Adrenal gland (tissue), 12 donors: ENCODE measurements around the gene TFPI. TPM values are rescaled to one million over a fixed set of nuclear protein-coding genes. Genes with fewer than 3 reads are reported as not detected.

Experiments used
- DNase-seq, 7 donors: peaks; one replicate each; pipeline ENCODE4 v3.0.0-alpha.2; 2019 to 2020
- H3K27ac ChIP-seq, 5 donors: fragments of 200-600 bp; sonication (generic) in 4 of 5; 1 replicate in 3 of 5; 2 replicates in 2 of 5; pipeline versions ENCODE4 v1.5.1 to v1.8.0; 2016 to 2020; ENCODE audit warnings: mild to moderate bottlenecking in 1 of 5
- H3K27me3 ChIP-seq: fragments of 200-600 bp; 2 replicates; pipeline ENCODE4 v1.8.0; 2021
- H3K36me3 ChIP-seq, 2 donors: fragments of 200-600 bp; replicated peaks in 1 of 2; 1 replicate in 1 of 2; 2 replicates in 1 of 2; pipeline versions ENCODE4 v1.5.1 to v1.8.0; 2018 to 2022
- H3K4me1 ChIP-seq, 2 donors: fragments of 200-600 bp; replicated peaks in 1 of 2; 1 replicate in 1 of 2; 2 replicates in 1 of 2; pipeline versions ENCODE4 v1.5.1 to v1.8.0; 2018 to 2021
- H3K4me3 ChIP-seq, 4 donors: fragments of 200-600 bp; sonication (generic) in 3 of 4; one replicate each; pipeline ENCODE4 v1.5.1; 2016 to 2018
- H3K9me3 ChIP-seq, 3 donors: fragments of 200-600 bp; sonication (generic) in 1 of 3; replicated peaks in 1 of 3; 1 replicate in 2 of 3; 2 replicates in 1 of 3; pipeline versions ENCODE4 v1.5.1 to v1.8.0; 2016 to 2021
- CTCF ChIP-seq, 6 experiments: fragments of 450-650 bp in 4 of 6; fragments of 200-600 bp in 2 of 6; sonication (generic) in 1 of 6; IDR thresholded peaks; 1 replicate in 5 of 6; 2 replicates in 1 of 6; pipeline versions ENCODE4 v1.5.1 to v1.8.0; 2016 to 2021; ENCODE audit warnings: antibody characterized with exemption in 6 of 6, mild to moderate bottlenecking in 2 of 6, moderate library complexity in 1 of 6
- POLR2A ChIP-seq, 2 donors: fragments of 450-650 bp; IDR thresholded peaks; one replicate each; pipeline ENCODE4 v1.6.1; 2017; ENCODE audit warnings: antibody characterized with exemption in 2 of 2, mild to moderate bottlenecking in 2 of 2, moderate library complexity in 1 of 2
- WGBS, 4 donors: extraction: QIAGEN DNeasy Blood & Tissue Kit in 2 of 4; methylation state at CpG; one replicate each; pipeline versions ENCODE4 v1.1.5 to v1.1.7; 2013 to 2017; 5-methylcytosine and 5-hydroxymethylcytosine counted together
- intact Hi-C, 2 donors: fragments of 100-400 bp; cut with DNase I; formaldehyde crosslinking; loops; one replicate each; pipeline versions ENCODE4 v1.14.1 to v1.15.0; 2022 to 2023
- polyA plus RNA-seq, 3 donors: library from polyadenylated mRNA; stranded (reverse); fragments of 200-250 nt in 2 of 3; fragments of 350-450 nt in 1 of 3; fragmentation: Illumina TruSeq in 1 of 3; extraction: RNeasy Lipid Tissue Mini Kit (QIAGEN cat#74804) in 1 of 3; gene quantifications; one replicate each; pipeline ENCODE4 v1.2.3, GENCODE V29; 2013 to 2014
- total RNA-seq, 9 donors: library from RNA; depleted of rRNA in 4 of 9; stranded (reverse); fragments of >200 nt in 4 of 9; fragments of 120-200 nt in 1 of 9; fragmentation: NEBNext Ultra II Directional in 1 of 9; extraction: Animal tissue kit (Norgen Biotek cat#: 25700) in 1 of 9; gene quantifications; one replicate each; pipeline versions ENCODE4 v1.1.0 to v1.2.4, GENCODE V29; 2013 to 2023
- donor health status: healthy with polysubstance abuse.
- donor health status: Bipolar disorder and iron deficiency.
- donor health status: DM: yes; HTN: yes; CAD: no.
- donor health status: DM: no; HTN: no; CAD: no.
- donor health status: DM: no; HTN: no; CAD: no.
- donor health status: DM: yes; HTN: yes; CAD: no.

The TFPI gene
- total and polyA plus RNA-seq, 12 donors = 19.7 to 104 (median 33.9) TPM

- Histone ChIP-seq H3K27ac (no peak overlapping the region), H3K4me1 (peaks cover 0 to 3% of the 10 kb centered on the region in 2 donors), H3K9me3 (no peaks in the 10 kb centered on the region), H3K27me3 (no peaks in the 10 kb centered on the region), H3K4me3 (no peak overlapping the region), H3K36me3 (no peaks in the 10 kb centered on the region)
- 88 to 95% (median 94%) methylated on average over 2 of the region's 2 CpGs for WGBS, 4 donors
- no peak for TF ChIP-seq POLR2A (IDR thresholded peaks at IDR 0.05)
- no peak for TF ChIP-seq CTCF (IDR thresholded peaks at IDR 0.05)
- DNase-seq = no peak
- intact Hi-C loops = no loop called here
Measured at GRCh38 chr2:187478719-187479118, 75.5 kb downstream of the TFPI start.

GRCh38 chr2:187477051-187477450 lies 77.2 kb downstream of the TFPI start:
- intact Hi-C loops = no loop called here
- TF ChIP-seq CTCF (IDR thresholded peaks at IDR 0.05) (no peak), POLR2A (IDR thresholded peaks at IDR 0.05) (no peak)
- DNase-seq = peak in 1 of 7 donors; percentile 5

DNA sequence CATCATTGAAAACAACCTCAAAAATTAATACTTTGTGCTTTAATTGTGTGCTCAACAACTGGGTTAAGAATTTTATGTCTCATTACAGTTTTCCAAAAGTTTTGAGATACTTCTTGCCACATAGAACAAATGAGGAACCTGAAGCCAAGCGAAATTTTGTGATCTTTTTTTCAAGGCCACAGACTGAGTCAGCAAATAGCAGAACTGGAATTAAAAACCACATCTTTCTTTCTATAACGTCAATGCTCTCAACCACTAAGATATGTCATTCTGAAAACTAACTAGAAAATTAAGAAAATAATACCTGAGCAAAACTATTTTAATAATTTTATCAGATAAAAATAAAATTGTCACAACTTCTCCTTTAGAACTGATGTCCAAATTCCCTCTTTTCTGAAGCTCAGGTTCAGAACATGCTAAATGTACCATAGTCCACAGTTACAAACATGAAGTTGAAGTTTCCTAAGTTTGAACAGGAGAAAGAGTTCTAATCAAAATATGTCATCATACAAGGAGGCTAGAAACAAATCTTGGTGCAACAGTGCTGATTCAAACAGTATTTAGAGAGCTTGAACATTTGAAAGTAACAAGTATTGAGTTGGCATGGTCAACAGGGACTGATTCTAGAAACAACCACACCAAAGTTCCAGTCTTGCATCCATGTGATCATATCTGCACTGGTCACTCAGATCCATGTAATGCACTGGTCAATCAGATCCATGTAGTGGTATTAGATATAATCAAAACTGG lies 78.6 kb downstream of the TFPI start:
- peaks cover 0 to 3% of the 10 kb centered on the region in 2 donors for H3K4me1 ChIP-seq
- TF ChIP-seq CTCF (IDR thresholded peaks at IDR 0.05) = no peak
- TF ChIP-seq POLR2A (IDR thresholded peaks at IDR 0.05) = no peak
- H3K9me3 ChIP-seq = no peaks in the 10 kb centered on the region
- H3K27ac ChIP-seq = no peak overlapping the region
- intact Hi-C loops = no loop called here
- peak in 1 of 7 donors; percentile 10 for DNase-seq
- H3K4me3 ChIP-seq = no peak overlapping the region
- no peaks in the 10 kb centered on the region for H3K27me3 ChIP-seq
- WGBS, 4 donors = 29 to 39% (median 33%) methylated on average over 2 of the region's 2 CpGs
- H3K36me3 ChIP-seq = no peaks in the 10 kb centered on the region

More at GRCh38 chr2:187477051-187477450, 77.2 kb downstream of the TFPI start:
- Histone ChIP-seq H3K36me3 (no peaks in the 10 kb centered on the region), H3K27me3 (no peaks in the 10 kb centered on the region), H3K27ac (no peak overlapping the region), H3K9me3 (no peaks in the 10 kb centered on the region), H3K4me3 (no peak overlapping the region), H3K4me1 (peaks cover 0 to 3% of the 10 kb centered on the region in 2 donors)

DNA sequence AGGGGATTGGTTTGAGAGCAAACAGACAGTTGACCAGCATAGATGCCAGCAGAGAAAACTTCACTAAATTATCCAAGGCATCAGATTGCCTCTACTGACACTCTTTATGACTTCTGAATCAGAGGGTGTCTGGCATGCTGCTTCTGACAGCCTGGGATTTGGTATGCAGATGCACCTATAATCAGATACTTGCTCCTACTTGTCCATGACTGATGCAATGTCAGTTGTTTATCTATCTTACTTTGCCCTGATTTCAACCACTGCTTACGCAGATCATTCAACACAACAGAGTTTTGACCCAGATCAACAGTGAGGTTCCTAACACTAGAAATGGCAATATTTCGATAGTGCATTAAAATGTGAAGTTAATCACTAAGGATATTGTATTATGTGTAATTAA lies 83.5 kb downstream of the TFPI start:
- no peaks in the 10 kb centered on the region for H3K27me3 ChIP-seq
- no peaks in the 10 kb centered on the region for H3K4me1 ChIP-seq
- H3K9me3 ChIP-seq = no peaks in the 10 kb centered on the region
- WGBS, 4 donors = 90 to 97% (median 93%) methylated on average over 2 of the region's 2 CpGs
- intact Hi-C loops = no loop called here
- H3K4me3 ChIP-seq = no peak overlapping the region
- DNase-seq = no peak
- no peak overlapping the region for H3K27ac ChIP-seq
- no peak for TF ChIP-seq CTCF (IDR thresholded peaks at IDR 0.05)
- no peak for TF ChIP-seq POLR2A (IDR thresholded peaks at IDR 0.05)
- H3K36me3 ChIP-seq = no peaks in the 10 kb centered on the region
